Esophagus squamous epithelium (tissue), 5 donors: ENCODE measurements around the gene FES. TPM values are rescaled to one million over a fixed set of nuclear protein-coding genes. Genes with fewer than 3 reads are reported as not detected.
"Not testable (repeated sequence)": the region's sequence is repeated elsewhere in the genome, so short reads cannot be mapped to it uniquely, and the experiment has no call there.

ENCODE experiments used
- DNase-seq: peaks from one replicate; lab custom pipeline; 2025; lab: John Stamatoyannopoulos, UW
- H3K27ac ChIP-seq, 4 donors: fragments of 200-600 bp; sonication (generic); one replicate each; pipeline ENCODE4 v1.5.1; 2016 to 2019; ENCODE audit warnings: mild to moderate bottlenecking in 1 of 4
- H3K27me3 ChIP-seq, 4 donors: fragments of 200-600 bp; sonication (generic); 1 replicate in 3 of 4; 2 replicates in 1 of 4; pipeline versions ENCODE4 v1.5.1 to v1.6.0; 2017 to 2021; ENCODE audit warnings: antibody characterized with exemption in 1 of 4
- H3K36me3 ChIP-seq, 3 donors: fragments of 200-600 bp; sonication (generic); one replicate each; pipeline ENCODE4 v1.5.1; 2016 to 2019
- H3K4me1 ChIP-seq, 3 donors: fragments of 200-600 bp; sonication (generic); one replicate each; pipeline ENCODE4 v1.5.1; 2017 to 2019
- H3K4me3 ChIP-seq, 4 donors: fragments of 200-600 bp; sonication (generic); 1 replicate in 3 of 4; 2 replicates in 1 of 4; pipeline ENCODE4 v1.5.1; 2016 to 2019; ENCODE audit warnings: mild to moderate bottlenecking in 2 of 4, moderate library complexity in 1 of 4
- H3K9me3 ChIP-seq, 3 donors: fragments of 200-600 bp; sonication (generic); one replicate each; pipeline ENCODE4 v1.5.1; 2016 to 2019
- CTCF ChIP-seq, 6 experiments: fragments of 450-650 bp in 4 of 6; fragments of 200-600 bp in 2 of 6; sonication (generic) in 2 of 6; IDR thresholded peaks; one replicate each; pipeline ENCODE4 v1.5.1; 2016 to 2019; ENCODE audit warnings: antibody characterized with exemption in 6 of 6, mild to moderate bottlenecking in 4 of 6, moderate library complexity in 4 of 6
- POLR2A ChIP-seq, 4 donors: fragments of 450-650 bp; IDR thresholded peaks; one replicate each; pipeline ENCODE4 v1.6.1; 2017; ENCODE audit warnings: antibody characterized with exemption in 4 of 4, mild to moderate bottlenecking in 4 of 4, moderate library complexity in 3 of 4
- WGBS, 2 donors: methylation state at CpG; one replicate each; pipeline ENCODE4 v1.1.5; 2018; 5-methylcytosine and 5-hydroxymethylcytosine counted together
- intact Hi-C: fragments of 100-400 bp; cut with DNase I; formaldehyde crosslinking; loops from one replicate; pipeline ENCODE4 v1.15.0; 2022
- total RNA-seq, 4 donors: library from RNA; depleted of rRNA; stranded (reverse); fragments of >200 nt; gene quantifications; one replicate each; pipeline ENCODE4 v1.1.0, GENCODE V29; 2016
- donor health status: DM: yes; HTN: yes; CAD: no.

FES gene
- total RNA-seq, 4 donors from 2014 or later, result 1.8 to 13.4 (median 9.7) TPM

GRCh38 chr15:90924375-90924774 is 40.1 kb downstream of the FES start:
- no peaks in the 10 kb centered on the region for H3K27me3 ChIP-seq
- no peak for DNase-seq
- 60 to 83% methylated on average over 3 to 4 of the region's 5 CpGs for WGBS, 2 donors
- intact Hi-C loops, result no loop called here
- H3K9me3 ChIP-seq, result no peaks in the 10 kb centered on the region
- peaks cover 0 to 5% (median 0%) of the 10 kb centered on the region in 3 donors for H3K4me1 ChIP-seq
- no peak overlapping the region for H3K27ac ChIP-seq
- peaks cover 10 to 24% (median 12%) of the 10 kb centered on the region in 3 donors for H3K36me3 ChIP-seq
- TF ChIP-seq CTCF (IDR thresholded peaks at IDR 0.05) (no peak), POLR2A (IDR thresholded peaks at IDR 0.05) (no peak)
- no peak overlapping the region for H3K4me3 ChIP-seq

- peaks cover 12 to 24% (median 13%) of the 10 kb centered on the region in 3 donors for H3K4me1 ChIP-seq
- H3K27ac ChIP-seq, H3K9me3 ChIP-seq, H3K36me3 ChIP-seq, H3K4me3 ChIP-seq, H3K27me3 ChIP-seq, intact Hi-C loops, DNase-seq: not testable (repeated sequence)
- 88 to 89% methylated on average over 10 of the region's 10 CpGs for WGBS, 2 donors
Observed at GRCh38 chr15:90926766-90927165, 42.5 kb downstream of the FES start.

- H3K9me3 ChIP-seq, intact Hi-C loops, H3K27ac ChIP-seq, H3K27me3 ChIP-seq, H3K4me3 ChIP-seq, H3K36me3 ChIP-seq, DNase-seq: not testable (repeated sequence)
- WGBS, 2 donors, result 77 to 83% methylated on average over 5 to 6 of the region's 7 CpGs
- H3K4me1 ChIP-seq, result peaks cover 13 to 37% (median 17%) of the 10 kb centered on the region in 3 donors
Observed at GRCh38 chr15:90928106-90928505, 43.8 kb downstream of the FES start.

GRCh38 chr15:90929246-90930019 is 45.1 kb downstream of the FES start:
- TF ChIP-seq POLR2A (IDR thresholded peaks at IDR 0.05) (no peak), CTCF (IDR thresholded peaks at IDR 0.05) (no peak)
- intact Hi-C loops, result no loop called here
- Histone ChIP-seq H3K27ac (peak overlapping the region; percentile 88 to 98 (median 95)), H3K4me3 (peak overlapping the region; percentile 54 to 86 (median 65)), H3K27me3 (no peaks in the 10 kb centered on the region), H3K4me1 (peaks cover 18 to 50% (median 25%) of the 10 kb centered on the region in 3 donors), H3K9me3 (no peaks in the 10 kb centered on the region), H3K36me3 (no peaks in the 10 kb centered on the region)
- DNase-seq, result no peak
- 43 to 52% methylated on average over 21 of the region's 21 CpGs for WGBS, 2 donors

- Histone ChIP-seq H3K4me3 (peak overlapping the region; percentile 54 to 86 (median 74)), H3K4me1 (peaks cover 28 to 62% (median 32%) of the 10 kb centered on the region in 3 donors), H3K27ac (peak overlapping the region; percentile 88 to 98 (median 95)), H3K27me3 (no peaks in the 10 kb centered on the region), H3K36me3 (no peaks in the 10 kb centered on the region), H3K9me3 (no peaks in the 10 kb centered on the region)
- intact Hi-C loops, result no loop called here
- 62 to 68% methylated on average over 5 to 14 of the region's 15 CpGs for WGBS, 2 donors
- no peak for DNase-seq
- TF ChIP-seq CTCF (IDR thresholded peaks at IDR 0.05), result no peak
- no peak for TF ChIP-seq POLR2A (IDR thresholded peaks at IDR 0.05)
Observed at GRCh38 chr15:90930861-90931574, 46.7 kb downstream of the FES start.

- Histone ChIP-seq H3K27ac (peak overlapping the region; percentile 88 to 98 (median 95)), H3K4me3 (peak overlapping the region; percentile 57 to 86 (median 70)), H3K4me1 (peaks cover 33 to 66% (median 37%) of the 10 kb centered on the region in 3 donors), H3K9me3 (no peaks in the 10 kb centered on the region), H3K27me3 (no peaks in the 10 kb centered on the region), H3K36me3 (peaks cover 0 to under 1% (median 0%) of the 10 kb centered on the region in 3 donors)
- DNase-seq, result no peak
- WGBS, 2 donors, result 14 to 26% methylated on average over 6 of the region's 6 CpGs
- TF ChIP-seq POLR2A (IDR thresholded peaks at IDR 0.05), result peak in 1 of 4 donors; percentile 62
- no peak for TF ChIP-seq CTCF (IDR thresholded peaks at IDR 0.05)
- intact Hi-C loops, result no loop called here
Observed at GRCh38 chr15:90931575-90931827, 47.2 kb downstream of the FES start.
